TTC549 (cell line): ENCODE results near the gene SLC25A20.
"Not testable (repeated sequence)": the region's sequence is repeated elsewhere in the genome, so short reads cannot be mapped to it uniquely, and the experiment has no call there.

Experiments used
- FAIRE-seq: peaks from 2 replicates; lab custom pipeline; 2012; peaks lifted over from hg19 to GRCh38; lab: Jason Lieb, UNC

The SLC25A20 gene

DNA sequence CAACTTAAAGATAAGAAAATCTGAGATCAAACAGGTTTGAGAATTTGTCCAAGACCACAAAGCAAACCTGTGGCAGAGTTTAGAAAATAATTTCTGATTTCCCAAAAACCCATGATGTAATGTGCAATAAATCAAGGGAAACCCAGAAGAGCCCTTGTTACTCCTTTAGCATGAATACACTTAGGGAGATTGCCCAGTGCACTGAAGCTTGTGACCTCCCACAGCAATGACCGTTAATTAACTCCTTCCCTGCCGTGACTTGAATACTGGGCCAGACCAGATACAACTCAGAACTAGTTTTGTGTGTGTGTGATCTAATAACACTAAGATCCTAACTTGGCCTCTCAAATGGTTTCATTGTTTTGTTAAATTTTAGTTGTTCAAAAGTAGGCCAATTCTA lies 53.5 kb downstream of the SLC25A20 start:
- FAIRE-seq, result no peak

DNA sequence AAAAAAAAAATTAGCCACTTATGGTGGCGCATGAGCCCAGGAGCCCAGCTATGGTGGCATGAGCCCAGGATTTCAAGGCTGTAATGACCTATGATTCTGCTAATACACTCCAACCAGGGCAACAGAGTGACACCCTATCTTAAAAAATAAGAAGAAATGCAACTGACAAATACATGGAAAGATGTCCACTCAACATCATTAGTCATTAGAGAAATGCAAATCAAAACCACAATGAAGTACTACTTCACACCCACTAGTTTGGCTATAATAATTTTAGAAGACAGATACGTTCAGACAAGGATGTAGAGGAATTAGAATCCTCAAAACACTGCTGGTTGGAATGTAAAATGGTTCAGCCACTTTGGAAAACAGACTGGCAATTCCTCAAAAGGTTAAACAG lies 61.5 kb downstream of the SLC25A20 start:
- FAIRE-seq, result no peak

GRCh38 chr3:48835650-48836366 lies 62.9 kb downstream of the SLC25A20 start:
- no peak for FAIRE-seq

DNA sequence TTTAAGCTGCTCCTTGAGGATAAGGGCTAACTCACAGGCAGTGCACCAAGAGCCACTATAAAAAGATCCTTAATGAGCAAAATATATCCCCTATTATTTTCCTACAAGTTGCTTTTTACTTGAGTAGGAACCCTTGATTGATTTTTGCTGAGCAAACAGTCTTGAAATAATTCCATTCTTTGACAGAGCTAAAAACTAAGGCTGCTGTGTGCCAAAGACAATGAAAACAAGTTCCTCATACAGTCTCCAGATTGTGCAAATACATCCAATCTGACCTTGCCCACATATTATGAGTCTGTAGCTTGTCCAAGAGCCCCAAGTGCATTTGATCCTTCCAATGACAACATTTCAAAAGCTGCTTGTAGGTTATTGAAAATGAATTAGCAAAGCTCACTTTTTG lies 66.0 kb downstream of the SLC25A20 start:
- no peak for FAIRE-seq

DNA sequence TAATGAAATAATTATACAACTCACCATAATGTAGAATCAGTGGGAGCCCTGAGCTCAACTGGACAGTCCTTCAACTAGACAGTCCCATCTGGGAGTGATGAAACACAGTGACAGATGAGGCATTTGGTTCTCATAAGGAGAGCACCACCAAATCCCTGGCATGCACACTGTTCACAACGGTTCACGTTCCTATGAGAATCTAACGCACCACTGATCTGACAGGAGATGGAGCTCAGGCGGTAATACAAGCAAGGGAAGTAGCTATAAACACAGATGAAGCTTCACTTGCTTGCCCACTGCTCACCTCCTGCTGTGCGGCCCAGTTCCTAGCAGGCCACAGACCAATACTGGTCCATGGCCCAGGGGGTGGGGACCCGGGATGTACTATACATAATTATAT lies 68.0 kb downstream of the SLC25A20 start:
- no peak for FAIRE-seq

DNA sequence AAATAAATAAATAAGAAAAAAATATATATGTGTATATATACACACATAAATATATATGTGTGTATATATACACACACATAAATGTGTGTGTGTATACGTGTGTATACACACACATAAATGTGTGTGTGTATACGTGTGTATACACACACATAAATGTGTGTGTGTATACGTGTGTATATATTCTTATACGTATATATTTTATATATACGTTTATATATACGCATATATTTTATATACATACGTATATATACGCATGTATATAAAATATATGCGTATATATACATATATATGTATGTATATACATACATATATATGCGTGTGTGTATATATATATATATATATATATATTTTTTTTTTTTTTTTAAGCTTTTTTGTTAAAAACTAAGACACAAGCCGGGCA lies 69.2 kb downstream of the SLC25A20 start:
- FAIRE-seq, result not testable (repeated sequence)

DNA sequence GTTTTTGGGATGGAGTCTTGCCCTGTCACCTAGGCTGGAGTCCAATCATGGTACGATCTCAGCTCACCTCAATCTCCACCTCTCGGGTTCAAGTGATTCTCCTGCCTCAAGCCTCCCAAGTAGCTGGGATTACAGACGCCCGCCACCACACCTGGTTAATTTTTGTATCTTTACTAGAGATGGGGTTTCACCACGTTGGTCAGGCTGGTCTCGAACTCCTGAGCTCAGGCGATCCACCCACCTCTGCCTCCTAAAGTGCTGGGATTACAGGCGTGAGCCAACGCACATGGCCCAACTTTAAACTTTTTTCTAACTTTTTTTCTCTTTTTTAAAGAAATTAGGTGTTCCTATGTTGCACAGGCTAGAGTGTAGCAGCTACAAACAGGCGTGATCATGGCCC lies 70.8 kb downstream of the SLC25A20 start:
- not testable (repeated sequence) for FAIRE-seq

- FAIRE-seq, result no peak
Measured at GRCh38 chr3:48826451-48826850, 72.2 kb downstream of the SLC25A20 start.

- no peak for FAIRE-seq
Measured at GRCh38 chr3:48820612-48821324, 77.9 kb downstream of the SLC25A20 start.

GRCh38 chr3:48819234-48820221 lies 79.2 kb downstream of the SLC25A20 start:
- no peak for FAIRE-seq

GRCh38 chr3:48811524-48811923 lies 87.2 kb downstream of the SLC25A20 start:
- FAIRE-seq, result no peak
